ENCODE measurements around the gene USP4. TPM values are rescaled to one million over a fixed set of nuclear protein-coding genes. Genes with fewer than 3 reads are reported as not detected.

The USP4 gene
- total RNA-seq, 1 experiment from 2014 or later = 31.7 TPM

DNA sequence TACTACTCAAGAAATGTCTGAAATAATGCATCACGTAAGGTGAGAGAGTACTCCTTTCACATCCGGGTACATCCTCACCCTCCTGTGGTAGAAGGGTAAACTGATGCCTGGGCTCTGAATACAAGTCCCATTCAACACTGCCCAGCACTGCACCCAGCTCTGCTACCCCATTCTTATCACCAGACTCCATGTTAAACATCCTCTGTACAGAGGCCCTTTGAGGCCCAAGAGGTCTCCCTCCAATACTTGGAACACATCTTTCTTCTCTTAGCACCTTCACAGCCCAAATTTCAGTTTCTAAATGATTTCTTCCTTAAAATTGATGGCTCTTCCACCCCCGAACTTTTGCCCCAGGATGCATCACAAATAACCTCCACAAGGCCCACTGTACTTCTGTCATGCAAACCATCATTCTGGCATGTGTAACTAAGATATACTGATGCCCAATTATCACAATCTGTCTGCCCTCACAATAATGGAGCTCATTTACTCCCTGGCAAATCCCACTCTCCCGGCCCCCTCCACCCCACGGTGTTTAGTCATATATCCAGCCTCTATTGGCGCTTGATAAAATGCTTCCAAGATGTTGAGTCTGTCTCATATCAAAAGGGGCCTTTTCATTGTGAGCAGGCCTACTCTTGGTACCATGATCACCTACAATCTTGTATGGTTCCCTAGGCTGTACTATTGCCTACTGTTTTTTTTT, 30.9 kb upstream of the USP4 start:
- ChIA-PET POLR2A (interaction anchor here (0.6 to 0.8 kb wide), 2 partner anchors 11 to 475 kb away, joined by 3 read pairs; no protein-coding TSS in a partner anchor), RAD21 (ENCODE audit: low non-redundant PET in 1 of 2, low total read pairs in 2 of 2, uncharacterized antibody in 2 of 2, unreplicated experiment in 2 of 2) (no interaction called here), CTCF (no interaction called here)
- DNase-seq (ENCODE audit: low read depth, low spot score) (no peak), ATAC-seq (no peak)
- Histone ChIP-seq H3K27me3 (ENCODE audit: insufficient read depth, low read length) (no peaks in the 10 kb centered on the region), H3K36me3 (ENCODE audit: control insufficient read depth in 1 of 2, insufficient read depth in 2 of 2, low read length in 2 of 2) (peaks cover 31 to 62% of the 10 kb centered on the region in 2 experiments; a peak in 3 of 4 replicates), H3K9me2 (ENCODE audit: insufficient read depth) (no peaks in the 10 kb centered on the region), H2AFZ (ENCODE audit: low read depth, low read length, poor library complexity, severe bottlenecking) (no peak overlapping the region), H3K27ac (ENCODE audit: low read depth, low read length) (no peak overlapping the region), H3K79me2 (ENCODE audit: insufficient read depth, low read length) (peaks cover 98% of the 10 kb centered on the region), H3K4me3 (replicated peaks in 1 of 2; ENCODE audit: low read depth in 1 of 2, low read length in 2 of 2) (no peak overlapping the region), H4K20me1 (ENCODE audit: insufficient read depth) (peaks cover 4% of the 10 kb centered on the region; the same call in 1 of the 2 replicates), H3K9ac (ENCODE audit: low read length) (no peak overlapping the region), H3K4me1 (ENCODE audit: control insufficient read depth in 1 of 2, insufficient read depth in 2 of 2, low read length in 2 of 2) (no peaks in the 10 kb centered on the region), H3K9me3 (ENCODE audit: control insufficient read depth in 1 of 2, insufficient read depth in 1 of 2, low read depth in 1 of 2, low read length in 2 of 2) (no peaks in the 10 kb centered on the region), H3K4me2 (ENCODE audit: low read length) (no peak overlapping the region)
- intact Hi-C loops (cut with micrococcal nuclease) = no loop called here
- TF ChIP-seq EZH2 (IDR thresholded peaks at IDR 0.05) = no peak
- no peak for TF ChIP-seq POLR2AphosphoS5 (IDR thresholded peaks at IDR 0.05; ENCODE audit: low read depth, low read length)
- no peak for TF ChIP-seq RAD21 (IDR thresholded peaks at IDR 0.05; ENCODE audit: low read depth)
- TF ChIP-seq TCF7L2 (IDR thresholded peaks at IDR 0.05; ENCODE audit: borderline replicate concordance, extremely low read depth, insufficient read depth, insufficient read length) = no peak
- TF ChIP-seq, protein P1, sequence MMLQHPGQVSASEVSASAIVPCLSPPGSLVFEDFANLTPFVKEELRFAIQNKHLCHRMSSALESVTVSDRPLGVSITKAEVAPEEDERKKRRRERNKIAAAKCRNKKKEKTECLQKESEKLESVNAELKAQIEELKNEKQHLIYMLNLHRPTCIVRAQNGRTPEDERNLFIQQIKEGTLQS (IDR thresholded peaks at IDR 0.05) = no peak
- BruUV-seq (replicated peaks) = no TSS peak

DNA sequence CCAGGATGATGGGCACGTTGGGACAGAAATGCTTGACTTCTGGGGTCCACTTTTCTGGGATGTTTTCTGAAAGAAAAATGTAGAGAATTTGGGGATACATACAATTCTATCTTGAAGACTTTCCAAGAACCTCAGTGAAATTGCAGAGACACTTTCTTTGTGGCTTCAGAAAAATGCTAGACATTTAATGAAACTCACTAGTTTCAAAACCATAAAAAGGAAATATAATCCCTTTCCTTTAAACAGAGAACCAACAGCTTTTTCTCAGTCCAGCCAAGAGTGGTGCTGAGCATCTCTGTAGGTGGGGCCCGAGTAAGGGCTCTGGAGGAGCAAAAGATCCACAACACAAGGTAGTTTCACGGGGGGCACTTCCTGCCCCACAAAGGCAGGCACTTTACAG, 22.7 kb upstream of the USP4 start:
- Histone ChIP-seq H3K27ac (ENCODE audit: low read depth, low read length) (no peak overlapping the region), H3K9ac (ENCODE audit: low read length) (no peak overlapping the region), H3K4me1 (ENCODE audit: control insufficient read depth in 1 of 2, insufficient read depth in 2 of 2, low read length in 2 of 2) (peaks cover 12 to 20% of the 10 kb centered on the region in 2 experiments), H2AFZ (ENCODE audit: low read depth, low read length, poor library complexity, severe bottlenecking) (no peak overlapping the region), H4K20me1 (ENCODE audit: insufficient read depth) (no peaks in the 10 kb centered on the region), H3K9me3 (ENCODE audit: control insufficient read depth in 1 of 2, insufficient read depth in 1 of 2, low read depth in 1 of 2, low read length in 2 of 2) (no peaks in the 10 kb centered on the region), H3K36me3 (ENCODE audit: control insufficient read depth in 1 of 2, insufficient read depth in 2 of 2, low read length in 2 of 2) (peaks cover 24 to 58% of the 10 kb centered on the region in 2 experiments; a peak in 3 of 4 replicates), H3K4me3 (replicated peaks in 1 of 2; ENCODE audit: low read depth in 1 of 2, low read length in 2 of 2) (no peak overlapping the region), H3K4me2 (ENCODE audit: low read length) (no peak overlapping the region), H3K9me2 (ENCODE audit: insufficient read depth) (no peaks in the 10 kb centered on the region), H3K79me2 (ENCODE audit: insufficient read depth, low read length) (peaks cover 71% of the 10 kb centered on the region), H3K27me3 (ENCODE audit: insufficient read depth, low read length) (no peaks in the 10 kb centered on the region)
- ChIA-PET CTCF (no interaction called here), RAD21 (ENCODE audit: low non-redundant PET in 1 of 2, low total read pairs in 2 of 2, uncharacterized antibody in 2 of 2, unreplicated experiment in 2 of 2) (no interaction called here), POLR2A (no interaction called here)
- intact Hi-C loops (cut with micrococcal nuclease) = no loop called here
- BruUV-seq (replicated peaks) = no TSS peak
- ATAC-seq (no peak), DNase-seq (ENCODE audit: low read depth, low spot score) (no peak)
- TF ChIP-seq EZH2 (IDR thresholded peaks at IDR 0.05) (no peak), CEBPB (IDR thresholded peaks at IDR 0.05; ENCODE audit: low read depth) (no peak), YY1 (IDR thresholded peaks at IDR 0.05; ENCODE audit: extremely low read depth, insufficient replicate concordance, low read depth, low read length) (no peak), CBX3 (IDR thresholded peaks at IDR 0.05; ENCODE audit: low read depth) (no peak), POLR2AphosphoS5 (IDR thresholded peaks at IDR 0.05; ENCODE audit: low read depth, low read length) (no peak), ZNF274 (IDR thresholded peaks at IDR 0.05; ENCODE audit: low read depth, low read length) (no peak), FOSL1 (IDR thresholded peaks at IDR 0.05; ENCODE audit: low read depth) (no peak), SP1 (IDR thresholded peaks at IDR 0.05; ENCODE audit: low read depth) (no peak), SRF (IDR thresholded peaks at IDR 0.05; ENCODE audit: low read depth) (no peak), POLR2A (IDR thresholded peaks at IDR 0.05; ENCODE audit: borderline replicate concordance, extremely low read depth, insufficient read depth, insufficient read length) (no peak), SIN3A (IDR thresholded peaks at IDR 0.05; ENCODE audit: low read depth) (no peak), TCF7L2 (IDR thresholded peaks at IDR 0.05; ENCODE audit: borderline replicate concordance, extremely low read depth, insufficient read depth, insufficient read length) (no peak)
- TF ChIP-seq, protein P2, sequence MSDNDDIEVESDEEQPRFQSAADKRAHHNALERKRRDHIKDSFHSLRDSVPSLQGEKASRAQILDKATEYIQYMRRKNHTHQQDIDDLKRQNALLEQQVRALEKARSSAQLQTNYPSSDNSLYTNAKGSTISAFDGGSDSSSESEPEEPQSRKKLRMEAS (IDR thresholded peaks at IDR 0.05) = no peak
- TF ChIP-seq, protein P3, sequence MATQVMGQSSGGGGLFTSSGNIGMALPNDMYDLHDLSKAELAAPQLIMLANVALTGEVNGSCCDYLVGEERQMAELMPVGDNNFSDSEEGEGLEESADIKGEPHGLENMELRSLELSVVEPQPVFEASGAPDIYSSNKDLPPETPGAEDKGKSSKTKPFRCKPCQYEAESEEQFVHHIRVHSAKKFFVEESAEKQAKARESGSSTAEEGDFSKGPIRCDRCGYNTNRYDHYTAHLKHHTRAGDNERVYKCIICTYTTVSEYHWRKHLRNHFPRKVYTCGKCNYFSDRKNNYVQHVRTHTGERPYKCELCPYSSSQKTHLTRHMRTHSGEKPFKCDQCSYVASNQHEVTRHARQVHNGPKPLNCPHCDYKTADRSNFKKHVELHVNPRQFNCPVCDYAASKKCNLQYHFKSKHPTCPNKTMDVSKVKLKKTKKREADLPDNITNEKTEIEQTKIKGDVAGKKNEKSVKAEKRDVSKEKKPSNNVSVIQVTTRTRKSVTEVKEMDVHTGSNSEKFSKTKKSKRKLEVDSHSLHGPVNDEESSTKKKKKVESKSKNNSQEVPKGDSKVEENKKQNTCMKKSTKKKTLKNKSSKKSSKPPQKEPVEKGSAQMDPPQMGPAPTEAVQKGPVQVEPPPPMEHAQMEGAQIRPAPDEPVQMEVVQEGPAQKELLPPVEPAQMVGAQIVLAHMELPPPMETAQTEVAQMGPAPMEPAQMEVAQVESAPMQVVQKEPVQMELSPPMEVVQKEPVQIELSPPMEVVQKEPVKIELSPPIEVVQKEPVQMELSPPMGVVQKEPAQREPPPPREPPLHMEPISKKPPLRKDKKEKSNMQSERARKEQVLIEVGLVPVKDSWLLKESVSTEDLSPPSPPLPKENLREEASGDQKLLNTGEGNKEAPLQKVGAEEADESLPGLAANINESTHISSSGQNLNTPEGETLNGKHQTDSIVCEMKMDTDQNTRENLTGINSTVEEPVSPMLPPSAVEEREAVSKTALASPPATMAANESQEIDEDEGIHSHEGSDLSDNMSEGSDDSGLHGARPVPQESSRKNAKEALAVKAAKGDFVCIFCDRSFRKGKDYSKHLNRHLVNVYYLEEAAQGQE (IDR thresholded peaks at IDR 0.05; ENCODE audit: low read depth) = no peak
